GM13977 (cell line): Measurements from ENCODE around the gene ZSWIM6.

Experiments
- DNase-seq: peaks from one replicate; pipeline ENCODE4 v3.0.0; 2012; ENCODE audit warnings: low spot score
- in situ Hi-C: fragments of 300-500 bp; cut with MboI; formaldehyde crosslinking; loops from one replicate; pipeline ENCODE4 v1.12.0; 2022; ENCODE audit warnings: low sequenced_read_pairs, low pct_unique_long_range_greater_than_20kb, mixed read lengths, inconsistent platforms; ENCODE audit not compliant: unreplicated experiment
- TF ChIP-seq, protein P1 (sequence below): IDR thresholded peaks from 2 replicates; pipeline ENCODE4 v1.5.1; 2012; ENCODE audit warnings: mild to moderate bottlenecking, control low read depth; ENCODE audit not compliant: insufficient read depth; ENCODE audit errors: extremely low read depth, missing control alignments

The ZSWIM6 gene

DNA sequence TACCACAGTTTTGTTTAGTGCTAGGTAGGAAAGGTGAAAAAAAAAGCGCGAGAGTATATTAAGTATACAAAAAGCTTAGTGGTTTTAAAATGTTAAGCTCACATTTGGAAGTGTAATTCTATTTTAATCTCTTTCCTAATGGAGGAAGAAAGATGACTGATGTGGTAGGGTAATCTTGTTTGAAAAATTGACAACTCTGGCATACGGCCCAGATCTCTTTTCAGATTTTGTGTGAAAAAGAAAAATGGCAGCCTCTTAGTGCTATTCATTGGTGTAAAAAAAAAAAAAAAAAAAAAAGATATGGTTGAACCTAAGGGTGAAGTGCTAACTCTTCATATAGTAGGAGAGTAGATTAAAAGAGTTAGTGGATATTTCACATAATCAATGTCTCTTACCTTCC lies 108.0 kb downstream of the ZSWIM6 start:
- in situ Hi-C loops, result no loop called here
- TF ChIP-seq, protein P1, sequence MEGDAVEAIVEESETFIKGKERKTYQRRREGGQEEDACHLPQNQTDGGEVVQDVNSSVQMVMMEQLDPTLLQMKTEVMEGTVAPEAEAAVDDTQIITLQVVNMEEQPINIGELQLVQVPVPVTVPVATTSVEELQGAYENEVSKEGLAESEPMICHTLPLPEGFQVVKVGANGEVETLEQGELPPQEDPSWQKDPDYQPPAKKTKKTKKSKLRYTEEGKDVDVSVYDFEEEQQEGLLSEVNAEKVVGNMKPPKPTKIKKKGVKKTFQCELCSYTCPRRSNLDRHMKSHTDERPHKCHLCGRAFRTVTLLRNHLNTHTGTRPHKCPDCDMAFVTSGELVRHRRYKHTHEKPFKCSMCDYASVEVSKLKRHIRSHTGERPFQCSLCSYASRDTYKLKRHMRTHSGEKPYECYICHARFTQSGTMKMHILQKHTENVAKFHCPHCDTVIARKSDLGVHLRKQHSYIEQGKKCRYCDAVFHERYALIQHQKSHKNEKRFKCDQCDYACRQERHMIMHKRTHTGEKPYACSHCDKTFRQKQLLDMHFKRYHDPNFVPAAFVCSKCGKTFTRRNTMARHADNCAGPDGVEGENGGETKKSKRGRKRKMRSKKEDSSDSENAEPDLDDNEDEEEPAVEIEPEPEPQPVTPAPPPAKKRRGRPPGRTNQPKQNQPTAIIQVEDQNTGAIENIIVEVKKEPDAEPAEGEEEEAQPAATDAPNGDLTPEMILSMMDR, result no peak
- DNase-seq, result no peak

DNA sequence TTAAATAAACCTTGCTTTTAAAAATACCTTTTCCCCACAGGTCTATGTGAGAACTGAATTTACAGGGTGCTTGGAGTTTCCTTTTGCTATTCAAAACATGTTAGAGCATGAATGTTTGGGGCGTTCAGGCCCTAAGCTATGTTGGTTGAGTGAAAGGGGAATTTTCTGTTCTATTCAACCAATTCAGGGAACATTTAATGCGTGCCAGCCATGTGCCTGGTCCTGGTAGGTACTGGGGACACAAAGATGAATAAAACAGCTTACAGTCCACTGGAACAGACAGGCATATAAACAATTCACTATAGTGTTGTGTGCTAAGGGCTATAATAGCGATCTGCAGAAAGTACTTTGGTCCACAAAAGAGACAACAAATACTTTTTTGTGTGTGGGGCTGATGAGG lies 108.5 kb downstream of the ZSWIM6 start:
- DNase-seq, result no peak
- in situ Hi-C loops, result no loop called here
- TF ChIP-seq, protein P1, result no peak

GRCh38 chr5:61441742-61442141 lies 109.7 kb downstream of the ZSWIM6 start:
- TF ChIP-seq, protein P1, result no peak
- in situ Hi-C loops, result no loop called here
- DNase-seq, result no peak

DNA sequence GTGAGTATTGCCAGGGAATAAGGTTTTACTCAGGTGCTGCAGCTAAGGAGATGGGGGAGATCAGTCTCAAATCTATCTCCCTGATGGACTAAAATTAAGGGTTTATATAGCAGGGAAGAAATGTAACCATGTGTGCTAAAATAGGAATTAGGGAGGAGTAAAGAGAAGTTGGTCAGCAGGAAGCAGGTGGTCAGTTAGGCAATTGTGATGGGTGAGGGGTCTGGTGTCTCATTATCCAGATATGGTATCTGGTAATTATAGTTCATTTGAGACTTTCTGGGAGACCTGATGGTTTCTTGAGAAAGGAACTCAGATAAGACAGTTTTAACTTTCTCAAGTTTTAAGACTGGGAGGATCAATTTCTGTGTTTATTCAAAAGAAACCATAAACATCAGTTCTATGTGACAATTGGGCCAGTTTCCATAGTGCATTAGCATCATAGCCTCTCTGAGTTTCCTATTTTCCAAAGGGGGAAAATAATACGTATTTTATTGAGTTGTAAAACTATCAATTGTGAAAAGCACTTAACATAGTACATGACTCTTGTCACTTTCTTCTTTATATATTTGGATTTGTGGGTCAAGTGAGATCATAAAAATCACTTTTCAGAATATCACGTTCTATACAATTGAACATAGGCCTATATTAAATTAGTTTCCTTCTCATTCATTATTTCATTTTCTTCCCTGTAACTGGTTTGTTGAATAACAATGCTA lies 115.9 kb downstream of the ZSWIM6 start:
- TF ChIP-seq, protein P1, result no peak
- DNase-seq, result no peak
- in situ Hi-C loops, result no loop called here

GRCh38 chr5:61449804-61450492 lies 117.9 kb downstream of the ZSWIM6 start:
- in situ Hi-C loops, result no loop called here
- TF ChIP-seq, protein P1, result no peak
- no peak for DNase-seq

- TF ChIP-seq, protein P1, result no peak
- in situ Hi-C loops, result no loop called here
- no peak for DNase-seq
These were observed 118.6 kb downstream of the ZSWIM6 start for GRCh38 chr5:61450493-61451279.
